ENCODE results near the gene ABCB10. TPM values are rescaled to one million over a fixed set of nuclear protein-coding genes. Genes with fewer than 3 reads are reported as not detected.

The ABCB10 gene
- total RNA-seq, 1 experiment from 2014 or later = 13.8 TPM

DNA sequence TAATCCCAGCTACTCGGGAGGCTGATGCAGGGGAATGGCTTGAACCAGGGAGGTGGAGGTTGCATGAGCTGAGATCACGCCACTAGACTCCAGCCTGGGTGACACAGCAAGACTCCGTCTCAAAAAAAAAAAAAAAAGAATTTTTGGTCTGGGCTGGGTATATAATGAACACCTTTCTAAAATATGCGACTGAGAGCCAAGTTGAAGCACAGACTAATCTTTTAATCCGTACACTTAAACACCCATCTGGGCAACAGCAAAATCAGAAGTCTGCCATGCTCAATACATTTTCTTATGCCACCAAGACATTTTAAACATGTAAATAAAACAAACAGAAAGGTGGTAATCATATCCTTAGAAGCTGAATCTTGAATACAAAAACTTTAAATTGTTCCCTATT lies 31.6 kb upstream of the ABCB10 start:
- Histone ChIP-seq H3K79me1 (ENCODE audit: insufficient read depth, low read depth, low read length, poor library complexity, severe bottlenecking) (no peaks in the 10 kb centered on the region), H2BK15ac (ENCODE audit: low read depth, low read length) (no peak overlapping the region), H2BK12ac (ENCODE audit: insufficient read length, low read depth, low read length) (no peak overlapping the region), H4K91ac (ENCODE audit: insufficient read length, low read depth, low read length) (no peak overlapping the region), H2BK20ac (ENCODE audit: low read depth, low read length, poor library complexity, severe bottlenecking) (no peak overlapping the region), H3K27ac (ENCODE audit: insufficient read length, low read depth, low read length) (no peak overlapping the region), H2AK5ac (ENCODE audit: insufficient read length, low read length) (no peak overlapping the region), H3K27me3 (ENCODE audit: insufficient read depth, low read length) (no peaks in the 10 kb centered on the region), H3K14ac (ENCODE audit: insufficient read depth, low read length) (no peak overlapping the region), H2BK5ac (ENCODE audit: insufficient read length, low read length) (no peak overlapping the region), H4K5ac (ENCODE audit: insufficient read length, low read depth, low read length) (no peak overlapping the region), H3K23me2 (ENCODE audit: insufficient read length, low read depth, low read length, poor library complexity, severe bottlenecking) (no peaks in the 10 kb centered on the region), H3K18ac (ENCODE audit: insufficient read length, low read depth, low read length) (no peak overlapping the region), H3K4me1 (ENCODE audit: insufficient read depth, low read length) (no peaks in the 10 kb centered on the region), H3K56ac (ENCODE audit: insufficient read length, low read depth, low read length) (no peak overlapping the region), H4K20me1 (ENCODE audit: control insufficient read depth, insufficient read depth, insufficient read length) (no peaks in the 10 kb centered on the region), H3K9me3 (ENCODE audit: control insufficient read depth, low read depth, low read length) (no peaks in the 10 kb centered on the region), H3K4me2 (ENCODE audit: insufficient read depth, insufficient read length, low read length) (no peak overlapping the region), H3K9ac (ENCODE audit: extremely low read depth, insufficient read length, low read length) (no peak overlapping the region), H2BK120ac (ENCODE audit: low read depth, low read length, poor library complexity, severe bottlenecking) (no peak overlapping the region), H4K8ac (replicated peaks; ENCODE audit: insufficient read length, low read depth, low read length) (no peak overlapping the region), H3K79me2 (ENCODE audit: insufficient read depth, low read length) (no peaks in the 10 kb centered on the region), H3K23ac (ENCODE audit: insufficient read length, low read depth, low read length) (no peak overlapping the region), H3K4ac (ENCODE audit: low read depth, low read length) (no peak overlapping the region), H3T11ph (ENCODE audit: low read length) (no peak overlapping the region), H2AFZ (ENCODE audit: low read length) (no peak overlapping the region)
- Mint-ChIP-seq H3K9me3 (no peaks in the 10 kb centered on the region; a peak in 1 of 5 replicates), H3K36me3 (ENCODE audit: insufficient read depth in 1 of 3, low read depth in 3 of 3) (peaks cover 3 to 19% (median 16%) of the 10 kb centered on the region in 3 experiments; a peak in 6 of 7 replicates), H3K27me3 (ENCODE audit: low read depth) (no peaks in the 10 kb centered on the region; the same call in 1 of the 2 replicates), H3K4me1 (no peaks in the 10 kb centered on the region), H3K4me3 (no peak overlapping the region), H3K27ac (no peak overlapping the region)
- WGBS (ENCODE audit: extremely low coverage, insufficient read length, low lambda C conversion rate) = no CpG with 5 or more reads among the region's 5 CpGs
- TF ChIP-seq, protein P1, sequence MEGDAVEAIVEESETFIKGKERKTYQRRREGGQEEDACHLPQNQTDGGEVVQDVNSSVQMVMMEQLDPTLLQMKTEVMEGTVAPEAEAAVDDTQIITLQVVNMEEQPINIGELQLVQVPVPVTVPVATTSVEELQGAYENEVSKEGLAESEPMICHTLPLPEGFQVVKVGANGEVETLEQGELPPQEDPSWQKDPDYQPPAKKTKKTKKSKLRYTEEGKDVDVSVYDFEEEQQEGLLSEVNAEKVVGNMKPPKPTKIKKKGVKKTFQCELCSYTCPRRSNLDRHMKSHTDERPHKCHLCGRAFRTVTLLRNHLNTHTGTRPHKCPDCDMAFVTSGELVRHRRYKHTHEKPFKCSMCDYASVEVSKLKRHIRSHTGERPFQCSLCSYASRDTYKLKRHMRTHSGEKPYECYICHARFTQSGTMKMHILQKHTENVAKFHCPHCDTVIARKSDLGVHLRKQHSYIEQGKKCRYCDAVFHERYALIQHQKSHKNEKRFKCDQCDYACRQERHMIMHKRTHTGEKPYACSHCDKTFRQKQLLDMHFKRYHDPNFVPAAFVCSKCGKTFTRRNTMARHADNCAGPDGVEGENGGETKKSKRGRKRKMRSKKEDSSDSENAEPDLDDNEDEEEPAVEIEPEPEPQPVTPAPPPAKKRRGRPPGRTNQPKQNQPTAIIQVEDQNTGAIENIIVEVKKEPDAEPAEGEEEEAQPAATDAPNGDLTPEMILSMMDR (conservative IDR thresholded peaks at IDR 0.05) = no peak
- no peak for DNase-seq

Measured in H9 (cell line).